MM.1S (cell line): ENCODE results near the gene ATP9A.

ENCODE experiments used
- CTCF ChIP-seq: fragments of 300-600 bp; sonication (generic); IDR thresholded peaks from 2 replicates; pipeline ENCODE4 v1.5.1; 2016; ENCODE audit warnings: antibody characterized with exemption, low read length, mixed read lengths
- EZH2phosphoT487 ChIP-seq: fragments of 300-600 bp; sonication (generic); IDR thresholded peaks from 2 replicates; pipeline ENCODE4 v1.6.1; 2018; ENCODE audit warnings: antibody characterized with exemption, low read length

GRCh38 chr20:51614687-51615086 is 153.5 kb downstream of the ATP9A start:
- TF ChIP-seq CTCF, result no peak
- TF ChIP-seq EZH2phosphoT487, result no peak
